Parathyroid adenoma (tissue), 2 donors: ENCODE data around the gene CLEC16A.

Experiments
- H2AFZ ChIP-seq: fragments of 300-600 bp; sonication (generic); one replicate; pipeline ENCODE4 v1.7.0; 2017; ENCODE audit warnings: antibody characterized with exemption, mild to moderate bottlenecking
- H3K27ac ChIP-seq: fragments of 300-600 bp; sonication (generic); one replicate; pipeline ENCODE4 v1.7.0; 2017
- H3K27me3 ChIP-seq: fragments of 300-600 bp; sonication (generic); one replicate; pipeline ENCODE4 v1.7.0; 2017; ENCODE audit warnings: low read length; ENCODE audit not compliant: control insufficient read depth, insufficient read depth
- H3K36me3 ChIP-seq: fragments of 300-600 bp; sonication (generic); one replicate; pipeline ENCODE4 v1.7.0; 2017; ENCODE audit warnings: low read length; ENCODE audit not compliant: control insufficient read depth, insufficient read depth
- H3K4me1 ChIP-seq: fragments of 300-600 bp; sonication (generic); one replicate; pipeline ENCODE4 v1.7.0; 2017; ENCODE audit warnings: control low read depth
- H3K4me2 ChIP-seq: fragments of 300-600 bp; sonication (generic); one replicate; pipeline ENCODE4 v1.7.0; 2017; ENCODE audit warnings: low read length
- H3K4me3 ChIP-seq: fragments of 300-600 bp; sonication (generic); one replicate; pipeline ENCODE4 v1.7.0; 2017; ENCODE audit warnings: low read depth, low read length
- H3K79me2 ChIP-seq: fragments of 300-600 bp; sonication (generic); one replicate; pipeline ENCODE4 v1.7.0; 2017; ENCODE audit warnings: control low read depth
- H3K9ac ChIP-seq: fragments of 300-600 bp; sonication (generic); one replicate; pipeline ENCODE4 v1.7.0; 2017; ENCODE audit warnings: mild to moderate bottlenecking
- H3K9me3 ChIP-seq: fragments of 300-600 bp; sonication (generic); one replicate; pipeline ENCODE4 v1.7.0; 2017; ENCODE audit warnings: low read length; ENCODE audit not compliant: control insufficient read depth
- TF ChIP-seq, protein P1 (sequence below): fragments of 300-600 bp; sonication (generic); IDR thresholded peaks from one replicate; pipeline ENCODE4 v1.7.0; 2017; ENCODE audit warnings: antibody characterized with exemption, mild to moderate bottlenecking
- donor health status: primary hyperparathyroidism.

The CLEC16A gene

DNA sequence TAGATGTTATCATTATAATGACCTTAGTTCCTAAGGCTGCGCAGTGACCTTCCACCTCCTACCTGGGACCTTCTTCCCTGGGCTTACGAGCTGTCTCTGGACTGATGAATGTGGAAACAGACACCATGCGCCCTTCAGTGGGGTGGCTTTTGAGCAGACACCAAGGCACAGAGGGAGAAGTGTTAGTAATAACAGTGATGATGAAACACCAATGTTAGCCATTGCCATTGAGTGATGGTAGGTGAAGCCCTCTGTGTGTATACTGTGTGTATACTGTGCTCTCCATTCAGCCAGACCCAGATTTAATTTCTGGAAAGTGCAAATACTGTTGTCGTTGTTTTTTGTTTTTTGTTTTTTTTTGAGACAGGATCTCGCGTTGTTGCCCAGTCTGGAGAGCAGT, 44.5 kb downstream of the CLEC16A start:
- Histone ChIP-seq H3K4me3 (no peak overlapping the region), H3K4me2 (no peak overlapping the region), H3K27me3 (no peaks in the 10 kb centered on the region), H3K4me1 (no peaks in the 10 kb centered on the region), H3K36me3 (no peaks in the 10 kb centered on the region), H3K9me3 (no peaks in the 10 kb centered on the region), H2AFZ (no peak overlapping the region), H3K79me2 (no peaks in the 10 kb centered on the region), H3K9ac (no peak overlapping the region), H3K27ac (no peak overlapping the region)
- TF ChIP-seq, protein P1, sequence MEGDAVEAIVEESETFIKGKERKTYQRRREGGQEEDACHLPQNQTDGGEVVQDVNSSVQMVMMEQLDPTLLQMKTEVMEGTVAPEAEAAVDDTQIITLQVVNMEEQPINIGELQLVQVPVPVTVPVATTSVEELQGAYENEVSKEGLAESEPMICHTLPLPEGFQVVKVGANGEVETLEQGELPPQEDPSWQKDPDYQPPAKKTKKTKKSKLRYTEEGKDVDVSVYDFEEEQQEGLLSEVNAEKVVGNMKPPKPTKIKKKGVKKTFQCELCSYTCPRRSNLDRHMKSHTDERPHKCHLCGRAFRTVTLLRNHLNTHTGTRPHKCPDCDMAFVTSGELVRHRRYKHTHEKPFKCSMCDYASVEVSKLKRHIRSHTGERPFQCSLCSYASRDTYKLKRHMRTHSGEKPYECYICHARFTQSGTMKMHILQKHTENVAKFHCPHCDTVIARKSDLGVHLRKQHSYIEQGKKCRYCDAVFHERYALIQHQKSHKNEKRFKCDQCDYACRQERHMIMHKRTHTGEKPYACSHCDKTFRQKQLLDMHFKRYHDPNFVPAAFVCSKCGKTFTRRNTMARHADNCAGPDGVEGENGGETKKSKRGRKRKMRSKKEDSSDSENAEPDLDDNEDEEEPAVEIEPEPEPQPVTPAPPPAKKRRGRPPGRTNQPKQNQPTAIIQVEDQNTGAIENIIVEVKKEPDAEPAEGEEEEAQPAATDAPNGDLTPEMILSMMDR = no peak

- TF ChIP-seq, protein P1 = no peak
- H3K27me3 ChIP-seq = no peaks in the 10 kb centered on the region
- H3K9ac ChIP-seq = no peak overlapping the region
- H3K4me1 ChIP-seq = no peaks in the 10 kb centered on the region
- no peaks in the 10 kb centered on the region for H3K36me3 ChIP-seq
- H3K79me2 ChIP-seq = no peaks in the 10 kb centered on the region
- H3K4me2 ChIP-seq = no peak overlapping the region
- H3K9me3 ChIP-seq = no peaks in the 10 kb centered on the region
- no peak overlapping the region for H3K4me3 ChIP-seq
- no peak overlapping the region for H3K27ac ChIP-seq
- no peak overlapping the region for H2AFZ ChIP-seq
These were observed 45.2 kb downstream of the CLEC16A start for GRCh38 chr16:10989559-10989958.

GRCh38 chr16:10990378-10990777, 46.0 kb downstream of the CLEC16A start:
- Histone ChIP-seq H3K9ac (no peak overlapping the region), H3K9me3 (no peaks in the 10 kb centered on the region), H3K27me3 (no peaks in the 10 kb centered on the region), H3K4me3 (no peak overlapping the region), H3K27ac (no peak overlapping the region), H3K4me1 (no peaks in the 10 kb centered on the region), H3K4me2 (no peak overlapping the region), H3K79me2 (no peaks in the 10 kb centered on the region), H2AFZ (no peak overlapping the region), H3K36me3 (no peaks in the 10 kb centered on the region)
- TF ChIP-seq, protein P1 = no peak

GRCh38 chr16:10992112-10992511, 47.7 kb downstream of the CLEC16A start:
- Histone ChIP-seq H3K36me3 (no peaks in the 10 kb centered on the region), H3K27me3 (no peaks in the 10 kb centered on the region), H3K9me3 (no peaks in the 10 kb centered on the region), H3K9ac (no peak overlapping the region), H3K4me1 (no peaks in the 10 kb centered on the region), H3K79me2 (no peaks in the 10 kb centered on the region), H3K4me2 (no peak overlapping the region), H3K4me3 (no peak overlapping the region), H3K27ac (no peak overlapping the region), H2AFZ (no peak overlapping the region)
- TF ChIP-seq, protein P1 = no peak

- no peak overlapping the region for H3K4me2 ChIP-seq
- no peaks in the 10 kb centered on the region for H3K4me1 ChIP-seq
- H2AFZ ChIP-seq = no peak overlapping the region
- H3K9ac ChIP-seq = no peak overlapping the region
- no peak overlapping the region for H3K27ac ChIP-seq
- TF ChIP-seq, protein P1 = no peak
- H3K36me3 ChIP-seq = no peaks in the 10 kb centered on the region
- no peaks in the 10 kb centered on the region for H3K79me2 ChIP-seq
- no peaks in the 10 kb centered on the region for H3K27me3 ChIP-seq
- no peak overlapping the region for H3K4me3 ChIP-seq
- no peaks in the 10 kb centered on the region for H3K9me3 ChIP-seq
These were observed 48.4 kb downstream of the CLEC16A start for GRCh38 chr16:10992797-10993196.
